Bronchial epithelial cell (primary cell): Measurements from ENCODE around the gene CCL14. TPM values are rescaled to one million over a fixed set of nuclear protein-coding genes. Genes with fewer than 3 reads are reported as not detected.

Experiments used
- DNase-seq: peaks from one replicate; pipeline ENCODE4 v3.0.0-alpha.2; 2010; ENCODE audit warnings: low read depth
- FAIRE-seq: peaks from 2 replicates; lab custom pipeline; 2011; peaks lifted over from hg19 to GRCh38; lab: Jason Lieb, UNC
- H3K27me3 ChIP-seq: 2 replicates; pipeline ENCODE4 v1.5.1; 2011; ENCODE audit warnings: low read length; ENCODE audit not compliant: control insufficient read depth, insufficient read depth
- H3K36me3 ChIP-seq: 2 replicates; pipeline ENCODE4 v1.5.1; 2011; ENCODE audit warnings: low read length; ENCODE audit not compliant: control insufficient read depth, insufficient read depth
- H3K4me3 ChIP-seq: 2 replicates; pipeline ENCODE4 v1.5.1; 2011; ENCODE audit warnings: mild to moderate bottlenecking, low read depth, low read length, control low read depth
- total RNA-seq: library from RNA; depleted of rRNA; stranded (reverse); fragments of >200 nt; gene quantifications from 2 replicates; pipeline ENCODE4 v1.2.1, GENCODE V29; 2014
- TF ChIP-seq, protein P1 (sequence below): IDR thresholded peaks from 2 replicates; pipeline ENCODE4 v1.5.1; 2011; ENCODE audit warnings: mild to moderate bottlenecking, moderate library complexity, low read length, control low read depth, inconsistent platforms; ENCODE audit not compliant: insufficient read depth, severe bottlenecking

Gene CCL14
- total RNA-seq, 1 donor from 2014 or later: not detected

DNA sequence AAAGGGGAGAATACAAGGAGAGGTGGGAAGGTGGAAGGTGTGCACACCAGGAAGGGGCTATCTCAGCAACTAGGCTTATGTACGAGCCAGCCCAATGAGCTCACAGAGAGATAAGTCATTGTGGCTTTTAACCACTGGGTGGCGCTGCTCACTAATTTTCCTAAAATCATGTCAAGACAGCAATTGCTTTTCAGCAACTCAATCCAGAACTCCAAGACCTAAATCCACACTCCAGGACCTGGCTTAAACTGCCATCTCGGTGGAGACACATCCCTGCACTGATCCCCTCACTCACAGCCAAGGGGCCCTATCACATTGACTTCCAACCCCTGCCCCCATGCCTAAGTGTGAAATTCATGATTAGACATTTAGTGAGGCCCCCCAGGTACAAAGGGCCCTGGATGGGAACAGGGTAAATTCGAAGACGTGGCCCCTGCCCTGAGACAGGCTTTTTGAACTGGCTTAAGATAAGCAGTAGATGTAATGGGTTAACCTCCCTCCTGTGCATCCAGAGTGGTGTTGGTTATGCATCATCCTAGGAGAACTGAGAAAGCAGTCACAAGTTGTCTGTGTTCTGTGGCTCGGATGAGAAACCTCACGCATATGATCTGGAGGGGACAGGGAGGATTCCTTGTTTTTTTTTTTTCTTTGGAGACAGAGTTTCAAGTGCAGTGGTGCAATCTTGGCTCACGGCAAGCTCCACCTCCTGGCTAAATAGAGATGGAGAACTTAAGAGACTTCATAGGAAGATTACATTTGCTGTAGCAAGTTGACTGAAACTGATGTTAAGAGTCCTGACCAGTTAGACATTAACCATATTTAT is 16.8 kb downstream of the CCL14 start:
- DNase-seq: peak; percentile 68
- FAIRE-seq: no peak
- Histone ChIP-seq H3K27me3 (no peaks in the 10 kb centered on the region), H3K4me3 (no peak overlapping the region), H3K36me3 (no peaks in the 10 kb centered on the region)
- TF ChIP-seq, protein P1, sequence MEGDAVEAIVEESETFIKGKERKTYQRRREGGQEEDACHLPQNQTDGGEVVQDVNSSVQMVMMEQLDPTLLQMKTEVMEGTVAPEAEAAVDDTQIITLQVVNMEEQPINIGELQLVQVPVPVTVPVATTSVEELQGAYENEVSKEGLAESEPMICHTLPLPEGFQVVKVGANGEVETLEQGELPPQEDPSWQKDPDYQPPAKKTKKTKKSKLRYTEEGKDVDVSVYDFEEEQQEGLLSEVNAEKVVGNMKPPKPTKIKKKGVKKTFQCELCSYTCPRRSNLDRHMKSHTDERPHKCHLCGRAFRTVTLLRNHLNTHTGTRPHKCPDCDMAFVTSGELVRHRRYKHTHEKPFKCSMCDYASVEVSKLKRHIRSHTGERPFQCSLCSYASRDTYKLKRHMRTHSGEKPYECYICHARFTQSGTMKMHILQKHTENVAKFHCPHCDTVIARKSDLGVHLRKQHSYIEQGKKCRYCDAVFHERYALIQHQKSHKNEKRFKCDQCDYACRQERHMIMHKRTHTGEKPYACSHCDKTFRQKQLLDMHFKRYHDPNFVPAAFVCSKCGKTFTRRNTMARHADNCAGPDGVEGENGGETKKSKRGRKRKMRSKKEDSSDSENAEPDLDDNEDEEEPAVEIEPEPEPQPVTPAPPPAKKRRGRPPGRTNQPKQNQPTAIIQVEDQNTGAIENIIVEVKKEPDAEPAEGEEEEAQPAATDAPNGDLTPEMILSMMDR: peak; percentile 83

DNA sequence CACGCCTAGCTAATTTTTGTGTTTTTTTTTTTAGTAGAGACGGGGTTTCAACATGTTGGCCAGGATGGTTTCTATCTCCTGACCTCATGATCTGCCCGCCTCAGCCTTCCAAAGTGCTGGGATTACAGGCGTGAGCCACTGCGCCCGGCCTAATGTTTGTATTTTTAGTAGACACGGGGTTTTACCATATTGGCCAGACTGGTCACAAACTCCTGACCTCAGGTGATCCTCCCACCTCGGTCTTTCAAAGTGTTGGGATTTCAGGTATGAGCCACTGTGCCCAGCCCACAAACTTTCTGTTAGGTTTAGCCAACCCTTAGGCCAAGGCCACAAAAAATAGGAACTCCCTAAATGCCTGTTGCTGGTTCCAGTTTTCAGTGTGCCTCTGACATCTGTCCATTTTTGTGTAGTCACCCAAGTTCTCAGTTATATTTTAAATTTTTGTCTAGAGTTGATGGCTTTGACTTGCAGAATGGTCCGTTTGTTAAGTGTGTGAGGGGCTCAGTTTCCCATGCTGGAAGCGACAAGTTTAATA is 17.9 kb downstream of the CCL14 start:
- no peaks in the 10 kb centered on the region for H3K27me3 ChIP-seq
- no peak overlapping the region for H3K4me3 ChIP-seq
- TF ChIP-seq, protein P1: no peak
- H3K36me3 ChIP-seq: no peaks in the 10 kb centered on the region
- FAIRE-seq (no peak), DNase-seq (no peak)

DNA sequence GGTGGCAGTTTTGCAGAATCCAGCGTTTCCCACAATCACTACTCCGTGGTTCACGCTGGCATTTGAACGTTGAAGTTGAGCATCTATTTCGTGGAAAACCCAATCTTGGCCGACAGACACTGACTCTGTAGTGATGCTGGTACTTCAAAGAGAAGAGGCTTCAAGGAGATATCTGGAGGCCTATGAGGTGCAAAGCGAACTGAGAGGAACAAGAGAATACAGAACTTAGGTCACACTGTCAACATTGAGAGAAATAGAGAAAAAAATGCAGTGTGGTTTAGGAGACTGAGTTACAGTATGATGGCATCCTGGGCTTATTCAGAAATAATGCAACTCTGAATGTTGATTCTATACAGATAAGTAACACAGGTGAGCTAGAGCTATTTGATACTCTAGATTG is 21.3 kb downstream of the CCL14 start:
- no peaks in the 10 kb centered on the region for H3K36me3 ChIP-seq
- no peak overlapping the region for H3K4me3 ChIP-seq
- DNase-seq (no peak), FAIRE-seq (no peak)
- H3K27me3 ChIP-seq: no peaks in the 10 kb centered on the region
- TF ChIP-seq, protein P1: no peak

DNA sequence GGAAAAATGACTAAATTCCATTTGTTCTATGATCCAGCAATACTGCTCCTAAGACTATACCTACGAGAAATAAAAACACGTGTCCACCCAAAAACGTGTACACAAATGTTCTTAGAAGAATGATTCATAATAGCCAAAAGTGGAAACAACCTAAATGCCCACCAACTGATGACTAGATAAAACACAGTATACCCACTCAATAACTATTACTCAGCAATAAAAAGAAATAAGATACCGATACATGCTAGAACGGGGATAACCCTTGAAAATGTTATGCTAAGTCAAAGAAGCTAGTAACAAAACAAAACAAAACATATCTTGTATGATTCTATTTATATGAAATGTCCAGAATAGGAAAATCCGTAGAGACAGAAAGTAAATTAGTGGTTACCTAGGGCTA is 22.9 kb downstream of the CCL14 start:
- peaks cover 2% of the 10 kb centered on the region for H3K27me3 ChIP-seq
- no peaks in the 10 kb centered on the region for H3K36me3 ChIP-seq
- FAIRE-seq (no peak), DNase-seq (no peak)
- TF ChIP-seq, protein P1: no peak
- no peak overlapping the region for H3K4me3 ChIP-seq

DNA sequence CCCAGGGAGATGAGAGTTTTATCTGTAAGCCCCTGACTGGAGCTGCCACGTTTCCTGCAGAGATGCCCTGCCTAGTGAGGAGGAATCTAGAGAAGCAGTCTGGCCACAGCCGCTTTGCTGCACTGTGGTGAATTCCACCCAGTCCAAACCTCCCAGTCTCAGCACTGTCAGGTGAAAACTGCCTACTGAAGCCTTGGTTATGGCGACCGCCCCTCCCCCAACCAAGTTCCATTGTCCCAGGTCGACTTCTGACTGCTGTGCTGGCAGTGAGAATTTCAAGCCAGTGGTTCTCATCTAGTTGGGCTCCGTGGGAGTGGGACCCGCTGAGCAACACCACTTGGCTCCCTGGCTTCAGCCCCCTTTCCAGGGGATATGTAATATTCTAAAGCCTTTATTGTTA is 32.8 kb downstream of the CCL14 start:
- no peak overlapping the region for H3K4me3 ChIP-seq
- no peaks in the 10 kb centered on the region for H3K36me3 ChIP-seq
- FAIRE-seq: no peak
- no peak for DNase-seq
- TF ChIP-seq, protein P1: no peak
- peaks cover 4% of the 10 kb centered on the region for H3K27me3 ChIP-seq
